Measurements from ENCODE around the gene ANKRD22. TPM values are rescaled to one million over a fixed set of nuclear protein-coding genes. Genes with fewer than 3 reads are reported as not detected.

The ANKRD22 gene
- total and polyA plus RNA-seq, 2 of the 8 experiments (the other 6 are each of a cell fraction or from before 2014, with no cell fraction given), result 0.68 TPM; not detected in 1

GRCh38 chr10:88835910-88836221, 15.8 kb downstream of the ANKRD22 start:
- Histone ChIP-seq H3K56ac (replicated peaks; ENCODE audit: insufficient read length, low read depth, low read length) (no peak overlapping the region), H2AK5ac (ENCODE audit: low read depth, low read length) (no peak overlapping the region), H3K79me1 (ENCODE audit: low read depth, low read length) (no peaks in the 10 kb centered on the region), H4K20me1 (replicated peaks in 1 of 2; ENCODE audit: control insufficient read depth in 1 of 2, insufficient read depth in 2 of 2, low read length in 2 of 2) (no peaks in the 10 kb centered on the region), H2BK120ac (replicated peaks; ENCODE audit: low read depth, low read length) (no peak overlapping the region), H2BK12ac (ENCODE audit: low read depth, low read length) (no peak overlapping the region), H3K27me3 (replicated peaks in 1 of 4; ENCODE audit: control insufficient read depth in 3 of 4, extremely low read depth in 1 of 4, insufficient read depth in 3 of 4, low read length in 3 of 4) (no peaks in the 10 kb centered on the region), H3K9me3 (ENCODE audit: insufficient read depth in 2 of 2, low read depth in 1 of 2, low read length in 1 of 2) (no peaks in the 10 kb centered on the region), H3K79me2 (ENCODE audit: control insufficient read depth in 1 of 2, insufficient read depth in 2 of 2, low read length in 2 of 2) (no peaks in the 10 kb centered on the region), H3K23ac (ENCODE audit: insufficient read length) (no peak overlapping the region), H2BK15ac (ENCODE audit: low read length) (no peak overlapping the region), H3K9ac (replicated peaks in 1 of 4; ENCODE audit: extremely low read depth in 1 of 4, low read depth in 3 of 4, low read length in 3 of 4) (no peak overlapping the region), H3K18ac (ENCODE audit: extremely low read depth, low read length) (no peak overlapping the region), H2BK5ac (ENCODE audit: low read depth, low read length) (no peak overlapping the region), H3K4me2 (ENCODE audit: insufficient read depth in 1 of 2, low read depth in 2 of 2, low read length in 2 of 2) (no peak overlapping the region), H3K27ac (ENCODE audit: low read depth, low read length) (no peak overlapping the region), H3K4me3 (ENCODE audit: extremely low read depth in 1 of 4, insufficient read depth in 2 of 4, low read depth in 3 of 4, low read length in 4 of 4) (no peak overlapping the region), H4K91ac (replicated peaks; ENCODE audit: insufficient read length, low read length) (no peak overlapping the region), H3K36me3 (ENCODE audit: control insufficient read depth in 2 of 4, insufficient read depth in 4 of 4, low read length in 3 of 4) (no peaks in the 10 kb centered on the region), H2AFZ (ENCODE audit: low read length) (no peak overlapping the region), H4K8ac (ENCODE audit: extremely low read depth, insufficient read depth, low read length) (no peak overlapping the region), H3K23me2 (ENCODE audit: low read depth, low read length) (no peaks in the 10 kb centered on the region), H3K4me1 (replicated peaks in 1 of 4; ENCODE audit: control insufficient read depth in 3 of 4, insufficient read depth in 4 of 4, low read length in 3 of 4) (no peaks in the 10 kb centered on the region), H2BK20ac (ENCODE audit: low read length) (no peak overlapping the region), H4K5ac (ENCODE audit: insufficient read length, low read depth, low read length) (no peak overlapping the region), H3K4ac (replicated peaks; ENCODE audit: insufficient read length, low read depth, low read length) (no peak overlapping the region), H3K14ac (ENCODE audit: insufficient read length) (no peak overlapping the region)
- no peak for DNase-seq (ENCODE audit: low read depth in 1 of 2, low spot score in 2 of 2)
- no peak for FAIRE-seq
- no peak for TF ChIP-seq ATF3 (IDR thresholded peaks at IDR 0.05; ENCODE audit: insufficient read depth, low read depth, low read length)
- no peak for TF ChIP-seq CHD1 (IDR thresholded peaks at IDR 0.05; ENCODE audit: low read depth, low read length)
- TF ChIP-seq RAD21 (IDR thresholded peaks at IDR 0.05 in 1 of 2, conservative IDR thresholded peaks at IDR 0.05 in 1 of 2; ENCODE audit: low read depth in 2 of 2, low read length in 2 of 2), result no peak
- TF ChIP-seq HDAC6 (IDR thresholded peaks at IDR 0.05; ENCODE audit: low read depth, low read length), result no peak
- ChIA-PET POLR2A (ENCODE audit: partially characterized antibody) (interaction anchor here (1.4 kb wide), 1 partner anchor 44 kb away, joined by 4 read pairs; the partner anchor contains the start of gene STAMBPL1), CTCF (ENCODE audit: partially characterized antibody) (interaction anchor here (0.7 to 7.2 kb wide), 67 partner anchors 9 to 534 kb away, joined by 3 to 279 read pairs (median 5); partner anchors contain the start of genes ANKRD22, FAS, LIPN and STAMBPL1)
- 34% methylated on average over 2 of the region's 2 CpGs; no CpG with 5 or more reads in 1 of the 2 experiments for WGBS, 2 experiments (ENCODE audit: extremely low coverage in 1 of 2, insufficient coverage in 1 of 2, insufficient read length in 1 of 2, insufficient replicate concordance in 2 of 2, low coverage in 1 of 2, low lambda C conversion rate in 2 of 2, missing lambda C conversion rate in 1 of 2)
